Smooth muscle cell (in vitro differentiated cells): ENCODE measurements around the gene INSIG1. TPM values are rescaled to one million over a fixed set of nuclear protein-coding genes. Genes with fewer than 3 reads are reported as not detected.

Source experiments
- DNase-seq: peaks from one replicate; lab custom pipeline; 2025; ENCODE audit not compliant: unreplicated experiment; lab: John Stamatoyannopoulos, UW
- H2AFZ ChIP-seq: fragments of 200-600 bp; sonication (generic); 2 replicates; pipeline ENCODE4 v1.6.0; 2016; ENCODE audit warnings: antibody characterized with exemption, low read depth, mild to moderate bottlenecking
- H3F3A ChIP-seq: fragments of 200-600 bp; sonication (generic); 2 replicates; pipeline ENCODE4 v1.6.0; 2017; ENCODE audit warnings: antibody characterized with exemption, low read depth
- H3K27ac ChIP-seq: fragments of 200-600 bp; sonication (generic); 2 replicates; pipeline ENCODE4 v1.5.1; 2016; ENCODE audit warnings: low read depth, mild to moderate bottlenecking
- H3K27me3 ChIP-seq: fragments of 200-600 bp; sonication (generic); 2 replicates; pipeline ENCODE4 v1.6.1; 2016; ENCODE audit warnings: low read depth, mild to moderate bottlenecking
- H3K36me3 ChIP-seq: fragments of 200-600 bp; sonication (generic); 2 replicates; pipeline ENCODE4 v1.5.1; 2016; ENCODE audit warnings: low read depth
- H3K4me1 ChIP-seq: fragments of 200-600 bp; sonication (generic); 2 replicates; pipeline ENCODE4 v1.5.1; 2016; ENCODE audit warnings: low read depth
- H3K4me2 ChIP-seq: fragments of 200-600 bp; sonication (generic); 2 replicates; pipeline ENCODE4 v1.6.0; 2016; ENCODE audit warnings: mild to moderate bottlenecking
- H3K4me3 ChIP-seq: fragments of 200-600 bp; sonication (generic); 2 replicates; pipeline ENCODE4 v1.5.1; 2016; ENCODE audit warnings: mild to moderate bottlenecking
- H3K79me2 ChIP-seq: fragments of 200-600 bp; sonication (generic); 2 replicates; pipeline ENCODE4 v1.6.0; 2016; ENCODE audit warnings: low read depth, mild to moderate bottlenecking
- H3K9ac ChIP-seq: fragments of 200-600 bp; sonication (generic); 2 replicates; pipeline ENCODE4 v1.6.0; 2016; ENCODE audit warnings: low read depth
- H3K9me3 ChIP-seq: fragments of 200-600 bp; sonication (generic); replicated peaks from 2 replicates; pipeline ENCODE4 v1.5.1; 2016; ENCODE audit warnings: low read depth
- H4K20me1 ChIP-seq: fragments of 200-600 bp; sonication (generic); 2 replicates; pipeline ENCODE4 v1.6.0; 2016; ENCODE audit warnings: low read depth
- WGBS: methylation state at CpG from one replicate; pipeline ENCODE4 v1.1.7; 2016; ENCODE audit warnings: low lambda C conversion rate; 5-methylcytosine and 5-hydroxymethylcytosine counted together
- polyA plus RNA-seq: library from polyadenylated mRNA; unstranded; fragments of >200 nt; fragmentation: Nextera tagmentation; extraction: Ambion mirVana; gene quantifications from 2 replicates; pipeline ENCODE4 v1.2.1, GENCODE V29; 2016
- total RNA-seq: library from RNA; depleted of rRNA; stranded (reverse); fragments of >200 nt; gene quantifications from 2 replicates; pipeline ENCODE4 v1.2.3, GENCODE V29; 2014
- TF ChIP-seq, protein P1 (sequence below): fragments of 200-600 bp; sonication (generic); IDR thresholded peaks from 2 replicates; pipeline ENCODE4 v1.5.1; 2017; ENCODE audit warnings: borderline replicate concordance, mild to moderate bottlenecking, antibody characterized with exemption; ENCODE audit not compliant: insufficient read depth, poor library complexity, severe bottlenecking

INSIG1 gene
- total and polyA plus RNA-seq, 2 experiments from 2014 or later: 277 to 302 TPM

DNA sequence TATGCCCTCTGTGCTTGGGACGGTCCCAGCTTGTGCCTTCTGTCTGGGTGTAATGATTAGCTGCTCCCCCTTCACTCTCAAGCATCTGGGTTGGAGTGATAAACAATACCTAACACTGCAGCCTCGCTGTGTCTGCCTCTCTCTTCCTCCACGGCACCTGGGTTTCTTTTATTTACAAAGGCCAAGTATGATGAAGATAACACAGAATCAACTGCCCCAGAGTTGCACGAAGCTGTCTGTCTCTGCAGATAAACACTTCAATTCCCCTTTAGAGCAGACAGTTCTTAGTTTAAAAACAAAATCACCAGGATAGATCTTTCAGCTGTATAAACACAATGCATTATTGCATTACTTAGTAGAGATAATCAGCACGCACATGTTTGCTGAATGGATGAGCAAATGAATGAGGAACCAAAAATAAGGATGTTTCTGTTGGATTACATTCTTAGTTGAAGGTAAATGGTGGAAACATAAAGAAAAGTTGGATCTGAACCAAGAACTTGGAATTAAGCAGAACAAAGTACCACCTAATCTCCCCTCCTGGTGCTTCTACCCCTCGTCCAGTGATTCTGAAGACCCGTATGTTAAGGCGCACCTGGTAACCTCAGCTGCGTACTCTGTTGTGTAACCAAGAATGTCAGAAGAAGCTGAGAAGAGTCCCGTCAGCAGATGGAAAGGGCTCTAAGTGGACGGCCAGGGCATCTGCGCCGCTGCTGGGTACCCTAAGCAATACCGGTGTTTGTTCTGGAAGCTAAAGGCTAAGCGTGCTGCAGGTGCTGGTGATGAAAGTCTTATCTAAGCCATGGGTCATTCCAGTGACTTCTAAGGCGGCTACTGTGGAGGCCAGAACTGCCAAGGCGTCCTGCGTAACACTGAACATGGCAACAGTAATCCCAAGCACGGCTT lies 26.6 kb downstream of the INSIG1 start:
- no peak overlapping the region for H2AFZ ChIP-seq
- no peaks in the 10 kb centered on the region for H3K36me3 ChIP-seq
- H3K79me2 ChIP-seq: no peaks in the 10 kb centered on the region
- no peak overlapping the region for H3K27ac ChIP-seq
- H3K9me3 ChIP-seq: no peaks in the 10 kb centered on the region
- no peak overlapping the region for H3K4me3 ChIP-seq
- no peaks in the 10 kb centered on the region for H4K20me1 ChIP-seq
- H3K4me2 ChIP-seq: no peak overlapping the region
- TF ChIP-seq, protein P1, sequence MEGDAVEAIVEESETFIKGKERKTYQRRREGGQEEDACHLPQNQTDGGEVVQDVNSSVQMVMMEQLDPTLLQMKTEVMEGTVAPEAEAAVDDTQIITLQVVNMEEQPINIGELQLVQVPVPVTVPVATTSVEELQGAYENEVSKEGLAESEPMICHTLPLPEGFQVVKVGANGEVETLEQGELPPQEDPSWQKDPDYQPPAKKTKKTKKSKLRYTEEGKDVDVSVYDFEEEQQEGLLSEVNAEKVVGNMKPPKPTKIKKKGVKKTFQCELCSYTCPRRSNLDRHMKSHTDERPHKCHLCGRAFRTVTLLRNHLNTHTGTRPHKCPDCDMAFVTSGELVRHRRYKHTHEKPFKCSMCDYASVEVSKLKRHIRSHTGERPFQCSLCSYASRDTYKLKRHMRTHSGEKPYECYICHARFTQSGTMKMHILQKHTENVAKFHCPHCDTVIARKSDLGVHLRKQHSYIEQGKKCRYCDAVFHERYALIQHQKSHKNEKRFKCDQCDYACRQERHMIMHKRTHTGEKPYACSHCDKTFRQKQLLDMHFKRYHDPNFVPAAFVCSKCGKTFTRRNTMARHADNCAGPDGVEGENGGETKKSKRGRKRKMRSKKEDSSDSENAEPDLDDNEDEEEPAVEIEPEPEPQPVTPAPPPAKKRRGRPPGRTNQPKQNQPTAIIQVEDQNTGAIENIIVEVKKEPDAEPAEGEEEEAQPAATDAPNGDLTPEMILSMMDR: no peak
- no peaks in the 10 kb centered on the region for H3K4me1 ChIP-seq
- 89% methylated on average over 19 of the region's 19 CpGs for WGBS
- H3F3A ChIP-seq: no peaks in the 10 kb centered on the region
- no peak for DNase-seq
- no peak overlapping the region for H3K9ac ChIP-seq
- H3K27me3 ChIP-seq: peaks cover 6% of the 10 kb centered on the region

- no peaks in the 10 kb centered on the region for H3K9me3 ChIP-seq
- no peak overlapping the region for H2AFZ ChIP-seq
- no peak overlapping the region for H3K4me3 ChIP-seq
- H3K36me3 ChIP-seq: no peaks in the 10 kb centered on the region
- 96% methylated on average over 2 of the region's 2 CpGs for whole genome bisulfite sequencing
- no peaks in the 10 kb centered on the region for H3F3A ChIP-seq
- no peaks in the 10 kb centered on the region for H4K20me1 ChIP-seq
- peaks cover 9% of the 10 kb centered on the region for H3K27me3 ChIP-seq
- no peaks in the 10 kb centered on the region for H3K4me1 ChIP-seq
- no peak overlapping the region for H3K27ac ChIP-seq
- H3K9ac ChIP-seq: no peak overlapping the region
- DNase-seq: no peak
- TF ChIP-seq, protein P1: no peak
- H3K79me2 ChIP-seq: no peaks in the 10 kb centered on the region
- no peak overlapping the region for H3K4me2 ChIP-seq
These were observed 27.2 kb downstream of the INSIG1 start for GRCh38 chr7:155324918-155325235.

GRCh38 chr7:155326385-155326784 lies 28.7 kb downstream of the INSIG1 start:
- H3K36me3 ChIP-seq: no peaks in the 10 kb centered on the region
- TF ChIP-seq, protein P1: no peak
- H3K9me3 ChIP-seq: no peaks in the 10 kb centered on the region
- H3K4me3 ChIP-seq: no peak overlapping the region
- H3F3A ChIP-seq: no peaks in the 10 kb centered on the region
- 88% methylated on average over 9 of the region's 9 CpGs for WGBS
- no peak for DNase-seq
- no peak overlapping the region for H2AFZ ChIP-seq
- H3K4me2 ChIP-seq: no peak overlapping the region
- no peaks in the 10 kb centered on the region for H3K79me2 ChIP-seq
- no peak overlapping the region for H3K9ac ChIP-seq
- H3K27ac ChIP-seq: no peak overlapping the region
- no peaks in the 10 kb centered on the region for H4K20me1 ChIP-seq
- peaks cover 12% of the 10 kb centered on the region for H3K27me3 ChIP-seq
- H3K4me1 ChIP-seq: no peaks in the 10 kb centered on the region
